HG03103 (cell line): ENCODE results near the gene FLVCR2.

Experiments
- ATAC-seq: cut with Tn5 transposase; IDR thresholded peaks from one replicate; pipeline ENCODE4 v1.9.1; 2021; ENCODE audit warnings: low read depth; ENCODE audit not compliant: unreplicated experiment

FLVCR2 gene, protein sequence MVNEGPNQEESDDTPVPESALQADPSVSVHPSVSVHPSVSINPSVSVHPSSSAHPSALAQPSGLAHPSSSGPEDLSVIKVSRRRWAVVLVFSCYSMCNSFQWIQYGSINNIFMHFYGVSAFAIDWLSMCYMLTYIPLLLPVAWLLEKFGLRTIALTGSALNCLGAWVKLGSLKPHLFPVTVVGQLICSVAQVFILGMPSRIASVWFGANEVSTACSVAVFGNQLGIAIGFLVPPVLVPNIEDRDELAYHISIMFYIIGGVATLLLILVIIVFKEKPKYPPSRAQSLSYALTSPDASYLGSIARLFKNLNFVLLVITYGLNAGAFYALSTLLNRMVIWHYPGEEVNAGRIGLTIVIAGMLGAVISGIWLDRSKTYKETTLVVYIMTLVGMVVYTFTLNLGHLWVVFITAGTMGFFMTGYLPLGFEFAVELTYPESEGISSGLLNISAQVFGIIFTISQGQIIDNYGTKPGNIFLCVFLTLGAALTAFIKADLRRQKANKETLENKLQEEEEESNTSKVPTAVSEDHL

DNA sequence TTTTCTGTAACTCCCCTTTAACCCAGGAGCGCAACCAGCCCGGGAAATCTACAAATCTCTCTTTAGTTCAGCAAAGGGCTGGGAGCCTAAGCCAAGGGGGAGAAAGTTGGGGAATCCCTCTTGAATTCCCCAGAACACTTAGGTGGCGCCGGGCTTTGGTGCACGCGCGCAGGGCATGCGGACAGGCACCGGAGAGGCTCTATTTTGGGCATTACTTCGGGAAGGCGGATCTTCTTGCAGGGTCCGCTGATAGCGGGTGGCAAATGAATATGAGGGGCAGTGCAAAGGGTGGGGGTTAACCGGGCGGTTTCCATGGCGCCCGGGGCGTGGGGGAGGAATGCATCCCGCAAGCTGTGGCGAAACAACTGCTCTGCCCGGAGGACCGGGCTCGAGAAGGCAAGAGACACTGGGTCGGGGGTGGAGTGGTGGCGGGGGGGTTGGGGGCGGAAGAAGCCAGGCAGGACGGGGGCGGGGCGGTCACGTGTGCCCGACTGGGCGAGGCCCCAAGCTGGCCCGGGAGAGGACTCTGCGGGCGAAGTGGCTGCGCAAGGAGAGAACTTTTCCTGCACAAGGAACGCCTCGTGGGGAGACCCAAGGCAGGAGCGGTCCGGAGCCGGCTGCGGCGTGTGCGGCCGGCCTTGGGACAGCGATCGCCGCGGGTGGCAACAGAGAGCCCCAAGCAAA is at the start of gene FLVCR2:
Gene FLVCR2, plus strand, starts transcription at position 519 of the 684 bp plus-strand sequence. CDS start 353 bp downstream, outside the sequence.
- ATAC-seq, result peak; percentile 29

DNA sequence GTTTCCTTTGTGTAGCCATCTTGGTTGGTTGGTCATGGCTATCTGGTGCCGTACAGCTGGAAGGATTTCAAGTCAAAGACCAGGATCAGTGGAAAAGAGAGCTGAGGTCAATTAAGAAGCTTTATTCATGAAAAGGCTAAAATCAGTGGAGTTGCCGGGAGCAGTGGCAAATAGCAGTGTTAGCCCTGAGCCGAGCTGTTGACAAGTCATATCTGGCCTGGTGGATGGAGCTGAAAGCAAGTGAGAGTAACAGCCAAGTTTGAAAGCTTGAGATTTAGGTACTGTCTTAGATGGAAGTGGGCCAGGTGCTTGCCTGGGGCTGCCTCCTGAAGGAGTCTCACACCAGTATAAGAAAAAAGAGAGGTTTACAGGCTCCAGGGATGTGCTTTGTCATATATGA is 47.2 kb upstream of the FLVCR2 start:
- ATAC-seq, result no peak

DNA sequence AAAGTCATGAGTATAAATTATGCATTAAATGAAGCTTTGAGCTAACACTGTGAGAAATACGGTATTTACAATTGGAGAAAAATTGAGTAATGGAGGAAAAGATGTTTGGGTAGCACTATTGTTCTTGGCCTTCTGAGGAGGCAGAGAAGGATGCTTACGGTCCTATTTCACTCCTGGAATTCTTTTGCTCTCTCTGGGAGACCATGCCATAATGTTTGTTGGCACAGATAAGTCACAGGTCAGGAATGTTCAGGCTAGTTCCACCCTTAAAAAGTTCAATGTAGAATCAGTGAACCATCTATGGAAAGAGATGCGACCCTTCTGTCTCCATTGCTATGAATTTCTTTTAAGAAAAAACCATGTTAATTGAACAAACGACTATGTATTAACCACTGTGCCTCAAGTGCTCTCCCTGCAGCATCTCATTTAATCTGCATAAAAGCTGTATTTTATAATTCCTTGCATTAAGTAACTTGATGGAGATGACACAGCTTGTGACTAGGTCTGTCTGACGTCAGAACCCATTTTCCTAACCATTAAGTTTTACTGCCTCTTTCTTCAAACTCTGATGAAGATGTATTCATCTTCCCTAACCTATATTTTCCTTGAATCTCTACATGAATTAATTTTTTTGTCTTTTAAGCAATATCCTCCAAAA is 46.6 kb upstream of the FLVCR2 start:
- no peak for ATAC-seq

DNA sequence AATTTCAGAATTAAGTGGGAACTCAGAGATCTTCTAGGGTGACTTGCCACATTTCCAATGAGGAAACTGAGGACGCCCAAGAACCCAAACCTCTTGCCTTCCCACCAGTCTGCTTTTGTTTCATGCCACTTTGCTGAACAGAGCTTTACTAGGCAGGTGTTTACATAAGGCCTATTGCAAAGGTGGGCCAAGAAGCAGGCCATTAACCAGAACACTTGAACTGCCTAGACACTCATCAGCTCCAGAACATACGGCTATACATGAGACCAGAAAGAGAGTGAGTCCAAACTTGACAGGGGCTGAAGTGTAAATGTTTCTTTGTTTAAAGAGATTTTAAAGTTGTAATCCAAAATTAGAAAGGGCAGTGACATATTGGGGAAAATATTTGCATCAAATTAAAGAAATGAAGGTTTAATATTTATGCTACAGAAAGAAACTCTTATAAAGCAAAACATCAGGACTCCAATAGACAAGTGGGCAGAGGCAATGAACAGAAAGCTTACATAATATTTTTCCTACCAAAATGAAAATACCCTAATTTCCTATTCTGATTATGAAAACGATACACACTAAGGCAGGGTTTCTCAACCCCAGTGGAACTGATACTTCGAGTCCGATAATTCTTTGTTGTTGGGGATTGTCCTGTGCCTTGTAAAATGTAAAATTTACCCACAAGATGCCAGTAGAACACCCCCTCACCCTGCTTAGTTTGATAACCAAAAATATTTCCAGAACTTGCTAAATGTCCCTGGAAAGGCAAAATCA is 44.4 kb upstream of the FLVCR2 start:
- no peak for ATAC-seq

DNA sequence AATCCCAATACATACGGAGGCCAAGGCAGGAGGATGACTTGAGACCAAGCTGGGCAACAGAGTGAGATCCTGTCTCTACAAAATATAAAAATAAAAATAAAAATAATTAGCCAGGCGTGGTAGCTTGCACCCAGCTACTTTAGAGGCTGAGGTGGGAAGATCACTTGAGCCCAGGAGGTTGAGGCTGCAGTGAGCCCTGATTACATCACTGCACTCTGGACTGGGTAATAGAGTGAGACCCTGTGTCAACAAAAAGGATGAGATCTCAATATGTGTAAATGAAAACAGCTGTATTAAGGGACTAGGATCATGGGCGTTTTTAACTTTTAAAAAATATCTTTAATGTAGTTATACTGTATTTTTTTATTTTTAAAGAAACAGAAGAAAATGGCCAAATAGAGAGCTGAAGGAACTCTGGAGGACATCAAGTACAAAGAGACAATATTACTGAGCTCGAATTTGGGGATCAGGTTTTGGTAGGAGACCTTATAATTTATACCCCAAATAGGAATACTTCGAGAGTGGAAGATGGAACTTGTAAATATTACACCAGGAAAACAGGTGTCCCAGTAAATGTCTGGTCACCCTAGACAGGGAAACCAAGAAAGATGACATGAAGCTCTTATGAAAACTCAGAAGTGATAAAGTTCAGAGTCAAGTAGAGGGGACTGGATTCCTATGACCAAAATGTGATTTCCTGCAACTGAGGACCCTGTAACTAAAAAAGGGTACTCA is 43.1 kb upstream of the FLVCR2 start:
- no peak for ATAC-seq

DNA sequence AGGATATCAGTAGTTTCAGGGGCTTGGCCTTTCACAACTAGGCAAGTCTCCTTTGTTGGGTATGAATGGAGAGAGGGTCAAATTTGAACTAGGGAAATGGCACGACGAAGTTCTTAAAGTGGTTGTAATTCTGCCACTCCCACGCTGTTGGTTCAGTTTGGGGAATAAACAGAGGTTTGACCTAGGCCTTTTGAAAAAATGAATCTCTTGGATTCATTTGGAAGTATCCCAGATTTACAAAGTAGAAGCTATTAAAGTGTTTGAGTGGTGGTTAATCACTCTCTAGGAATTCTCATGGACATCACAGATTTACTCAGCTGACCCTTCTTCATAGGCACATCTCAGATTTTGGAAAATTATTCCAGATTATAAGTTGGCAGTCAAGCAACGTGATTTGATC is 41.3 kb upstream of the FLVCR2 start:
- ATAC-seq, result no peak

DNA sequence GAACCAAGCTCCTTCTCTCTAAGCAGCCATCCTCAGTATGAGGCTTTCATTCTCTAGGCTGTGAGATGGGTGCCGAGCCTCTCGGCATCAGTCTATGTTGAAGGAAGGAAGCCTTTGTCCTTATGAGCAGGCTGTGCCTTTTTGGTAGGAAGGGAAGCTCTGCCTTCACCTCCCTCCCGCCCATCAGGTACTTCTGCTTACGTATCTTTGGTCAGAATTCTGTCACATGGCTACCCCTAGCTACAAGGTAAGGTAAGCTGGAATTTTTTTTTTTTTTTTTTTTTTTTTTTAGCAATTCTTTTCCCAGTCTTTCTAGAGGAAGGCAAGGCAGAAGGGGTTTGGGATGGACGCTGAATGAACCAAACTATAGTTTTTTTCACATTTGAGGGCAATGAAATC is 39.3 kb upstream of the FLVCR2 start:
- no peak for ATAC-seq

DNA sequence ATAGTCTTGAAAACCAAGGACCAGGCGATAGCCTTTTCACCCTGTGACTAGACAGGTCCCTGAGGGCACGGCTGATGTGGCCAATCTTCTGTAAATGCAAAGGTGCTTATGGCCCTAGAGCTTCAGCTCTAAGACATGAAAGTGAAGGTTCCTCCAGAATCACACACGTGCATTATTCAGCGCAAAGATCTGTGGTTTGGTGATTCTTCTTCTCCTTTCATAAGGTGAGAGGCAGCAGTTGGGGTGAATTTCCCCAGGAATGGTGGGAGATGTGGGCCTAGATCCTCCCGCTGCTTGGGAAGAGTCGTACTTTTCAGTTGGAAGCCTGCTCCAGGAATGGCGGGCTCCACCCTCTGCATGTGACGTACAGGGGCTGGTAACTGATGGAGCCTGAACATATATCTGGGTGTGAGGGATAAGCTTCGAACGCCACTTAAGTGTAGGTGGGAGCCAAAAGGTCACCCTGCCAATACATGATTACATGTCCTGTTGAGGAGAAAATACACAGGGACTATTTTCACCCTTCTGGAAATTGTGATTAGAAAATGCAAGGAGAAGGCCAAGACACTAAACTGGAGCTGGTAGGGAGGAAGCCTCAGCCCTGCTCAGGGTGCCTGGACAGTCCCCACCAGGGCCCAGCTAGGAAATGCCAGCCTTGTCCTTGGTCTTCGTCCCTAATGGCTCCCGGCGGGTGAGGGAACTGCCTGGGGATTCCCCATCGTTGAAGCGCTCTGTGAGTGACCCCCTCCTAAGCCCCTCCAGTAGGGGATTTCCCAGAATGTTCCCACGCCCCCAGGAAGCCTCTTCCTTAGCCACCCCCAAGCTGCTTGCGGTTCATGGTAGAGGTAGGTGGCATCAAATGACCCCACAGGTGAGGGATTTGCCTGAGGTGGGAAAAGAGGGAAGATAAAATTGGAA is 38.6 kb upstream of the FLVCR2 start:
- no peak for ATAC-seq

DNA sequence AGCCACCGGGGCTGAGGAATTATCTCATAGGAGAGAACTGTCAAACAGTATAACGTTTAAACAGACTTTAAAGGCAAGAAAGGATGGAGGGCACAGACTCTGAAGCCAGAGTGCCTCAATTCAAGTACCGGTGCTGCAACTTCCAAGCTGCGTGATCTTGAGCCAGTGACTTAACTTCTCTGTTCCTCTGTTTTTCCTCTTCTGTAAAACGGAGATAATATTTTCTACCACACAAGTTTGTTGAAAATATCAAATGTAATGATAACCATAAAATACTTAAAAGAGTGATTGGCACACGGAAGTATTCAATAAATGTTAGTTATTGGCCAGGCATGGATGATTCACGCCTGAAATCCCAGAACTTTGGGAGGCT is 38.0 kb upstream of the FLVCR2 start:
- no peak for ATAC-seq

DNA sequence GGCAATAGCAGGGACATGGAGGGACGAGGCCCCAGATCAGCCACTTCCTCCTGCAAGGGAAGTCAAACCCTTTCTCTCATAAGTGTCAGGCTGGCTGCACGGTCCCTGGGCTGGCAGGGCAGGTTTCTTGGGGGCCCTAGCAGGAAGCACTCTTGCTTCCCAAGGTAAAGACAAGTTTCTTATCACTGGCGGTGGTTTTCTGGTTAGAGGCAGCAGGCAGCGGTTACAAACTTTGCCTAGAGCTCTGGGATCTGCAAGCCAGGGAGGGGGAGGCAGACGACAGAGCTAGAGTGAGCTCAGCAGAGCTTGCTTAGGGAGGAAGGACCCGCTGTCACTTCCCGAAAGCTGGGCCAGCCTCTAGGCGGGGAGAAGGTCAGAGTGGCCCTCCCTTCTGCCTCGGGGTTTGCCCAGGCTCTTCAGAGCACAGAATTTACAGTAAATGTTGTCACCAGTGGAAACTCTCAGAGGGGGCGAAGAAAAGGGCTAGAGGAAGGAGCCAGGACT is 35.8 kb upstream of the FLVCR2 start:
- no peak for ATAC-seq

DNA sequence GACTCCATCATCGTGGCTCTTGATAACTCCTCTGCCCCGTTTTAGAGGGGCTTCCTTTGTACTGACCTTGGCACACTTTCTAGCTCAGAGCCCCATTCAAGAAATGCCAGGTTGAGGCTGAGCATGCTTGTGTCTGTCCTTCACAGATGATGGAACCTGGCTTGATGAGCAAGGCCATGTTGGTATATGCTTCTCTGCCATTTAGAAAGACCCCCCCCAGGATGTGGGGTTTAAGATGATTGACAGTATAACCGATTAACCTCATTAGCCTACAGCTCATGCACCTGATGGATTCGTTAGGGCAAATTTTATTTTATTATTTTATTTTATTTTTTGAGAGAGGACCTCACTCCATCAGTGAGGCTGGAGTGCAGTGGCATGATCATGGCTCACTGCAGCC is 35.2 kb upstream of the FLVCR2 start:
- ATAC-seq, result no peak

DNA sequence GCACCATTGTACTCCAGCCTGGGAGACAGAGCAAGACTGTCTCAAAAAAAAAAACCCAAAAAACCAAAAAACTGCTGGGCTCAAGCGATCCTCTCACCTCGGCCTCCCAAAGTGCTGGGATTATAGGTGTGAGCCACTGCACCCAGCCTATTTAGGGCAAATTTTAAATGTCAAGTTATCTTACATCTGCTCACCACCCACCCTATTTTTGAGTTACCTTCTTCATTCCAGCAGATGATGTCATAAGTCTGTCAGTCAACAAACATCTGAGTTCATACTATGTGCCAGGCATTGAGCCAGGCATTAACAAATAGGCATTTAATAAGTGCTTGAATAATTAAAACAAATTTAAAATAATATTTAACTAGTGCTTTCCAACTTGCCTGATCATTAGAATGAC is 34.6 kb upstream of the FLVCR2 start:
- ATAC-seq, result no peak

DNA sequence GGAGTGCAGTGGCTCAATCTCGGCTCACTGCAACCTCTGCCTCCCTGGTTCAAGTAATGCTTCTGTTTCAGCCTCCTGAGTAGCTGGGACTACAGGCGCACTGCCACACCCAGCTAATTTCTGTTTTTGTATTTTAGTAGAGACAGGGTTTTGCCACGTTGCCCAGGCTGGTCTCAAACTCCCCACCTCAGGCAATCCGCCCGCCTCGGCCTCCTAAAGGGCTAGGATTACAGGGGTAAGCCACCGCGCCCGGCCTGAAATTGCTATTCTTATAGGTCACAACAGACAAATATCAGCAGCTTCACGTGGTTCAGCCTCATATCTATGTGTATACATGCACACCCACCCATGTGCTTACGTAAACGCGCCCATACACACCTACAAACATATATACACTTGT is 32.5 kb upstream of the FLVCR2 start:
- no peak for ATAC-seq

DNA sequence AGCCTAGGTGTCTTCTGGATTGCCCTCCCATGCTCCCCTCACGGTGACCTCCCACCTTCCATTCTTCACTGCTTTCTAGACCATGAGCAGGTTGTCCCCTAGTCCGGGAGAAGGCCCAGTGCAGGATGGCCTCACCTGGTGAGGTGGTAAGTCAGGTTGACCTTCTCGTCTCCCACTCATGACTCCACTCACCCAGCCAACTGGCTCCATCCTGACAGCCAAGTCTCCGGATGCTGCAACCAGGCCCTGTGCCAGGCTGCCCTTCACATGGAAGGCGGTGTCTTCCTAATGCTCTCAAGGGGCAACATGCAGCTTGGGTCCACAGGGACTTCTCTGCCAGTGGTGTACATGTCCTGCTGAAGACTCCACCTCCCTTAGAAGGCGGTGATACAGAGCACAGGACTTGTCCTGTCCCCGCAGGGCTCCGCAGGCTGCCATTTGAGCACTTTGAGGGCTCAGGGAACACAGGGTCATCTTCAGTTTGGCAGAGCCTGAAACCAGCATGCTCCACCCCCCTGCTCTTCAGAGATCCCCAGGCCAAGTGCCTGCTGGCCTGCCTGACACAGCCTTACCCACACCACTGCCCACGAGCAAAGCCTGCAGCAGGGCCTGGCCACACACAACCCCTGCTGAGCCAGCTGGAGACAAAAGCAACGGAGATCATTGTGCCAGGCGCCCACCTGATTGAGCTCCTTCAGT is 30.7 kb upstream of the FLVCR2 start:
- ATAC-seq, result no peak

DNA sequence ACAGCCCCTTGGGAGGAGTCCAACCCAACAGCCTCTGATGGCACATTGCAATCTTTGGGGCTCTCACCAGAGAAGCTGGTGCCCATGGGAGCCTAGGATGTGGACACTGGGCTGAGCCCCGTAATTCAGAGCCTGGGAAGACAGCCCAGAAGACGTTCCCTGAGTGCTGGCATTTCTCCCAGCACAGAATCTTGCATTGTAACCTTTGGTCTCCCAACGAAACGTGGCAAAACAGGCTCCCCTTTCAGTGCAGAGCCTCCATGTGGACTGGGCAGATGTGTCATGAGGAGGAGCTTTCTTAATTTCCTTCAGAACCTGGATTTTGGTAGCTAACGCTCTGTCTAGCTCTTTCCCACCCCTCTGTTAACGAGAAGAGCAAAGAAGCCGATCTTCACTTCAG is 29.9 kb upstream of the FLVCR2 start:
- peak; percentile 8 for ATAC-seq

DNA sequence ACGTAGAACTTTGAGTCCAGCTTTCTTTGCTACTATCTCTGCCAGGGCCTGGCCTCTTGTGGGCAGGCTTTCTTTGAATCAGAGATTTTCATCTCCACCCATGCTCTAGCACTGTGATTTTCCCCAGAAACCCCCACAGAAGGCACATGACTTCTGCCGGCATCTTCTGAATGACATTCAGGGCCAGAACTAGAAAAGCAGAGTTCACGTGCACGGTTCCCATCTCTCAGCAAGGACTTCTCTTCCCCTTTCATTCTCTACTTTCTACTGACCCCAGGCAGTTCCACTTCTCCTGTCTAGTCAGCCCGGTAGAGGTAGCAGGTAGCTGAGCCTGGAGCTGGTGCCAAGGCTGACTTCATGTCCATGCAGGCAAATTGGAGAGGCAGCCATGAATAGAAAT is 29.3 kb upstream of the FLVCR2 start:
- ATAC-seq, result peak; percentile 54

DNA sequence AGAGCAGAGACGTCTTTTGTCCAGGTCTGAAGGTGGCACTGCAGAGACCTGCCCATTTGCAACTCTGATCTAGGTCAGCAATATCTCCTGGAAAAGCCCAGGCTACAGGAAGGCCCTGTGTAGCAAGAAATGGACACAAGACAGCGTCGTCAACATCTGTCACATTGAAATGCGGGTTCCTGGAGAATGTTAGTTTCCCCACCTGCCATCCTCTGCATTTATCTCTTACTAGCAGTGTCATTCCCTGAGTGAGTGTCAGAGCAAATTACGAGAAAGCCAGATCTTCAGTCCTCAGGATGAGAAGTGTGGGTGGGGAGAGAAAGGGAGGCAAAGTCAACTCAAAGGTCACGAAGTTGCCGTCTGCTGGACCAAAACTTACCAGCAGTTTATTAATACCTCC is 27.4 kb upstream of the FLVCR2 start:
- ATAC-seq, result no peak

DNA sequence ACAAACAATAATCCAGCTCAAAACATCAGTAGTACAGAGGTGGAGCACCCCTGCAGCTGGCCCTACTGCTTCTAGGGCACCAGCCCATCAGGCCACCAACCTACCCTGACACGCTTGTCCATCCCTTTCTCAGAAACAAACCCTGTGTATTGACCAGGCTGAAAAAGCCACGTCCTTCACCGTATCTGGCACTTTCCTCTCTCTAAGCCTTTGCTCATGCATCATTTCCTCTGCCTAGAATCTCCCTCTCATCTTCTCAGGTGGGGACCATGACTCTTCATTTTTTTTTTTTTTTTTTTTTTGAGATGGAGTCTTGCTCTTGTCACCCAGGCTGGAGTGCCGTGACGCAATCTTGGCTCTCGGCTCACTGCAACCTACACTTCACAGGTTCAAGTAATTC is 25.3 kb upstream of the FLVCR2 start:
- no peak for ATAC-seq
